H9 (cell line): ENCODE data around the gene OSBPL10. TPM values are rescaled to one million over a fixed set of nuclear protein-coding genes. Genes with fewer than 3 reads are reported as not detected.
A peak's percentile ranks its signal among the peaks of the same experiment; 100 is the strongest.

ENCODE experiments used
- DNase-seq: peaks from one replicate; pipeline ENCODE4 v3.0.0-alpha.2; 2017
- H2AFZ ChIP-seq: one replicate; pipeline ENCODE4 v1.6.1; 2013; ENCODE audit warnings: mild to moderate bottlenecking, low read length, control low read depth, moderate library complexity
- H2AK5ac ChIP-seq: 2 replicates; pipeline ENCODE4 v1.6.1; 2013; ENCODE audit warnings: low read length, control low read depth, mixed read lengths; ENCODE audit not compliant: insufficient read length
- H2BK120ac ChIP-seq: one replicate; pipeline ENCODE4 v1.6.1; 2013; ENCODE audit warnings: low read depth, mild to moderate bottlenecking, low read length, control low read depth, inconsistent platforms; ENCODE audit not compliant: poor library complexity, severe bottlenecking
- H2BK12ac ChIP-seq: 2 replicates; pipeline ENCODE4 v1.6.1; 2013; ENCODE audit warnings: low read length, control low read depth, mixed read lengths, low read depth; ENCODE audit not compliant: insufficient read length
- H2BK15ac ChIP-seq: 2 replicates; pipeline ENCODE4 v1.6.1; 2013; ENCODE audit warnings: low read depth, low read length, control low read depth
- H2BK20ac ChIP-seq: one replicate; pipeline ENCODE4 v1.6.1; 2013; ENCODE audit warnings: low read depth, mild to moderate bottlenecking, low read length, control low read depth, inconsistent platforms; ENCODE audit not compliant: poor library complexity, severe bottlenecking
- H2BK5ac ChIP-seq: 2 replicates; pipeline ENCODE4 v1.6.1; 2013; ENCODE audit warnings: low read length, control low read depth, mixed read lengths; ENCODE audit not compliant: insufficient read length
- H3K14ac ChIP-seq: 2 replicates; pipeline ENCODE4 v1.6.1; 2013; ENCODE audit warnings: low read length, control low read depth; ENCODE audit not compliant: insufficient read depth
- H3K18ac ChIP-seq: 2 replicates; pipeline ENCODE4 v1.6.1; 2013; ENCODE audit warnings: low read depth, mild to moderate bottlenecking, mixed read lengths, low read length, control low read depth; ENCODE audit not compliant: insufficient read length
- H3K23ac ChIP-seq: 2 replicates; pipeline ENCODE4 v1.6.1; 2013; ENCODE audit warnings: low read length, control low read depth, mixed read lengths, low read depth; ENCODE audit not compliant: insufficient read length
- H3K23me2 ChIP-seq: 2 replicates; pipeline ENCODE4 v1.6.1; 2013; ENCODE audit warnings: low read depth, mild to moderate bottlenecking, mixed read lengths, low read length, control low read depth; ENCODE audit not compliant: insufficient read length, poor library complexity, severe bottlenecking
- H3K27ac ChIP-seq: 2 replicates; pipeline ENCODE4 v1.5.1; 2013; ENCODE audit warnings: low read length, control low read depth, mixed read lengths, low read depth; ENCODE audit not compliant: insufficient read length
- H3K27me3 ChIP-seq: 2 replicates; pipeline ENCODE4 v1.6.1; 2013; ENCODE audit warnings: low read length, control low read depth, inconsistent platforms; ENCODE audit not compliant: insufficient read depth
- H3K4ac ChIP-seq: 2 replicates; pipeline ENCODE4 v1.6.1; 2013; ENCODE audit warnings: low read depth, mild to moderate bottlenecking, control low read depth, inconsistent platforms, low read length, moderate library complexity
- H3K4me1 ChIP-seq: 2 replicates; pipeline ENCODE4 v1.6.1; 2013; ENCODE audit warnings: low read length, control low read depth, inconsistent platforms; ENCODE audit not compliant: insufficient read depth
- H3K4me2 ChIP-seq: 2 replicates; pipeline ENCODE4 v1.6.1; 2013; ENCODE audit warnings: low read length, control low read depth, mixed read lengths; ENCODE audit not compliant: insufficient read length, insufficient read depth
- H3K56ac ChIP-seq: 2 replicates; pipeline ENCODE4 v1.6.1; 2013; ENCODE audit warnings: low read depth, mild to moderate bottlenecking, mixed read lengths, low read length, control low read depth; ENCODE audit not compliant: insufficient read length
- H3K79me1 ChIP-seq: 2 replicates; pipeline ENCODE4 v1.6.1; 2013; ENCODE audit warnings: low read depth, mild to moderate bottlenecking, moderate library complexity, low read length, control low read depth, inconsistent platforms; ENCODE audit not compliant: insufficient read depth, poor library complexity, severe bottlenecking
- H3K79me2 ChIP-seq: 2 replicates; pipeline ENCODE4 v1.6.1; 2013; ENCODE audit warnings: low read length, control low read depth, inconsistent platforms; ENCODE audit not compliant: insufficient read depth
- H3K9ac ChIP-seq: 2 replicates; pipeline ENCODE4 v1.6.1; 2013; ENCODE audit warnings: low read length, control low read depth, mixed read lengths; ENCODE audit not compliant: insufficient read length; ENCODE audit errors: extremely low read depth
- H3K9me3 ChIP-seq: one replicate; pipeline ENCODE4 v1.6.1; 2013; ENCODE audit warnings: low read depth, low read length, inconsistent platforms; ENCODE audit not compliant: control insufficient read depth
- H3T11ph ChIP-seq: one replicate; pipeline ENCODE4 v1.6.1; 2013; ENCODE audit warnings: mild to moderate bottlenecking, low read length, control low read depth, inconsistent platforms
- H4K20me1 ChIP-seq: one replicate; pipeline ENCODE4 v1.6.1; 2013; ENCODE audit not compliant: control insufficient read depth, insufficient read length, insufficient read depth
- H4K5ac ChIP-seq: 2 replicates; pipeline ENCODE4 v1.6.1; 2013; ENCODE audit warnings: low read depth, mild to moderate bottlenecking, mixed read lengths, low read length, control low read depth; ENCODE audit not compliant: insufficient read length
- H4K8ac ChIP-seq: replicated peaks from 2 replicates; pipeline ENCODE4 v1.6.1; 2013; ENCODE audit warnings: low read length, control low read depth, mixed read lengths, low read depth; ENCODE audit not compliant: insufficient read length
- H4K91ac ChIP-seq: 2 replicates; pipeline ENCODE4 v1.6.1; 2013; ENCODE audit warnings: low read depth, mild to moderate bottlenecking, moderate library complexity, mixed read lengths, low read length, control low read depth; ENCODE audit not compliant: insufficient read length
- H3K27ac Mint-ChIP-seq, 3 experiments: 2 replicates in 2 of 3; 3 replicates in 1 of 3; pipeline ENCODE4 v1.8.0; 2020 to 2021; ENCODE audit warnings: mixed read lengths in 3 of 3, mild to moderate bottlenecking in 1 of 3, moderate library complexity in 1 of 3
- H3K27me3 Mint-ChIP-seq: 2 replicates; pipeline ENCODE4 v1.8.0; 2021; ENCODE audit warnings: low read depth, mild to moderate bottlenecking, moderate library complexity, mixed read lengths
- H3K36me3 Mint-ChIP-seq, 3 experiments: 2 replicates in 2 of 3; 3 replicates in 1 of 3; pipeline ENCODE4 v1.8.0; 2020 to 2021; ENCODE audit warnings: low read depth in 3 of 3, mixed read lengths in 3 of 3; ENCODE audit not compliant: insufficient read depth in 1 of 3
- H3K4me1 Mint-ChIP-seq, 2 experiments: 2 replicates each; pipeline ENCODE4 v1.8.0; 2020; ENCODE audit warnings: mixed read lengths in 2 of 2
- H3K4me3 Mint-ChIP-seq, 2 experiments: 2 replicates in 1 of 2; 3 replicates in 1 of 2; pipeline ENCODE4 v1.8.0; 2020 to 2021; ENCODE audit warnings: mild to moderate bottlenecking in 2 of 2, mixed read lengths in 2 of 2, moderate library complexity in 1 of 2
- H3K9me3 Mint-ChIP-seq, 2 experiments: 2 replicates in 1 of 2; 3 replicates in 1 of 2; pipeline ENCODE4 v1.8.0; 2020; ENCODE audit warnings: mild to moderate bottlenecking in 2 of 2, mixed read lengths in 2 of 2, moderate library complexity in 1 of 2
- CTCF ChIP-seq: fragments of 200-600 bp; sonication (generic); conservative IDR thresholded peaks from 3 replicates; pipeline ENCODE4 v1.8.0; 2021; ENCODE audit warnings: antibody characterized with exemption, mild to moderate bottlenecking
- WGBS: extraction: QIAGEN DNeasy Blood & Tissue Kit; methylation state at CpG from one replicate; pipeline ENCODE4 v1.1.7; 2013; ENCODE audit warnings: missing lambda C conversion rate, low lambda C conversion rate, mixed read lengths; ENCODE audit not compliant: insufficient read length; ENCODE audit errors: extremely low coverage; 5-methylcytosine and 5-hydroxymethylcytosine counted together
- total RNA-seq: library from RNA; stranded (reverse); gene quantifications from 2 replicates; pipeline ENCODE4 v1.2.1, GENCODE V29; 2021

Gene OSBPL10
- total RNA-seq, 1 experiment from 2014 or later, result 42.7 TPM

- Mint-ChIP-seq H3K4me1 (peaks cover 15 to 23% of the 10 kb centered on the region in 2 experiments), H3K27me3 (no peaks in the 10 kb centered on the region), H3K36me3 (peaks cover 2 to 11% (median 4%) of the 10 kb centered on the region in 3 experiments; a peak in 5 of 7 replicates), H3K27ac (0 out of 7 replicates have a peak overlapping the region, but pooled peaks of 1 of the 3 experiments have one; percentile 24), H3K9me3 (no peaks in the 10 kb centered on the region), H3K4me3 (no peak overlapping the region)
- Histone ChIP-seq H2BK5ac (no peak overlapping the region), H2BK120ac (no peak overlapping the region), H2AFZ (no peak overlapping the region), H3K4me1 (peaks cover 5% of the 10 kb centered on the region; the same call in 1 of the 2 replicates), H3K9ac (no peak overlapping the region), H3K18ac (no peak overlapping the region), H3K4ac (no peak overlapping the region), H3K27me3 (no peaks in the 10 kb centered on the region), H2BK15ac (no peak overlapping the region), H3K4me2 (no peak overlapping the region), H3K9me3 (no peaks in the 10 kb centered on the region), H2BK12ac (no peak overlapping the region), H3K14ac (no peak overlapping the region), H3T11ph (no peak overlapping the region), H4K91ac (no peak overlapping the region), H3K56ac (no peak overlapping the region), H3K79me1 (no peaks in the 10 kb centered on the region), H3K23ac (no peak overlapping the region), H3K23me2 (no peaks in the 10 kb centered on the region), H4K8ac (no peak overlapping the region), H2BK20ac (no peak overlapping the region), H4K5ac (no peak overlapping the region), H3K79me2 (no peaks in the 10 kb centered on the region; the same call in 1 of the 2 replicates), H2AK5ac (no peak overlapping the region), H4K20me1 (no peaks in the 10 kb centered on the region), H3K27ac (no peak overlapping the region)
- no peak for TF ChIP-seq CTCF
- no CpG with 5 or more reads among the region's 8 CpGs for WGBS
- no peak for DNase-seq
These were observed 161.6 kb downstream of the OSBPL10 start for GRCh38 chr3:31819441-31819840.
